MCF 10A (cell line): ENCODE results near the gene HDLBP. TPM values are rescaled to one million over a fixed set of nuclear protein-coding genes. Genes with fewer than 3 reads are reported as not detected.
A peak's percentile ranks its signal among the peaks of the same experiment; 100 is the strongest.
"Not testable (repeated sequence)": the region's sequence is repeated elsewhere in the genome, so short reads cannot be mapped to it uniquely, and the experiment has no call there.

Experiments used
- BruUV-seq: library from RNA; stranded (reverse); fragments of 400-500 nt; replicated peaks from 2 replicates; lab custom pipeline; 2021; lab: Mats Ljungman, UMichigan
- CTCF ChIA-PET: fragments of 300-600 bp; sonication (Branson Sonifier 250); formaldehyde crosslinking; extraction: SDS; loops from one replicate; lab custom pipeline; 2021; ENCODE audit warnings: antibody characterized with exemption, inconsistent platforms; lab: Yijun Ruan, JAX
- POLR2A ChIA-PET: fragments of 300-600, 350-650 bp; sonication (Branson Sonifier 250); formaldehyde crosslinking; extraction: SDS; loops from one replicate; lab custom pipeline; 2020; ENCODE audit warnings: antibody characterized with exemption, inconsistent platforms; lab: Yijun Ruan, JAX
- DNase-seq: peaks from one replicate; pipeline ENCODE4 v3.0.0-alpha.2; 2018; ENCODE audit not compliant: unreplicated experiment
- H3K27ac Mint-ChIP-seq: one replicate; pipeline ENCODE4 v1.8.0; 2022; ENCODE audit warnings: mild to moderate bottlenecking, low read depth, mixed read lengths; ENCODE audit not compliant: unreplicated experiment
- H3K27me3 Mint-ChIP-seq: one replicate; pipeline ENCODE4 v1.8.0; 2022; ENCODE audit warnings: mixed read lengths; ENCODE audit not compliant: insufficient read depth, unreplicated experiment
- H3K36me3 Mint-ChIP-seq: one replicate; pipeline ENCODE4 v1.8.0; 2022; ENCODE audit warnings: mild to moderate bottlenecking, moderate library complexity, mixed read lengths; ENCODE audit not compliant: insufficient read depth, unreplicated experiment
- H3K4me1 Mint-ChIP-seq: one replicate; pipeline ENCODE4 v1.8.0; 2022; ENCODE audit warnings: mixed read lengths; ENCODE audit not compliant: insufficient read depth, unreplicated experiment
- H3K4me3 Mint-ChIP-seq: one replicate; pipeline ENCODE4 v1.8.0; 2022; ENCODE audit warnings: mild to moderate bottlenecking, moderate library complexity, mixed read lengths; ENCODE audit not compliant: unreplicated experiment
- H3K9me3 Mint-ChIP-seq: one replicate; pipeline ENCODE4 v1.8.0; 2022; ENCODE audit warnings: mixed read lengths; ENCODE audit not compliant: unreplicated experiment
- intact Hi-C: fragments of 100-400 bp; cut with micrococcal nuclease; formaldehyde crosslinking; loops from 2 replicates; pipeline ENCODE4 v1.14.1; 2022
- total RNA-seq: library from RNA; stranded (reverse); gene quantifications from 2 replicates; pipeline ENCODE4 v1.2.3, GENCODE V29; 2022
- TF ChIP-seq, protein P1 (sequence below): fragments of 200-600 bp; IDR thresholded peaks from one replicate; pipeline ENCODE4 v1.8.0; 2022; ENCODE audit warnings: antibody characterized with exemption, mild to moderate bottlenecking; ENCODE audit not compliant: unreplicated experiment

HDLBP gene
- total RNA-seq, 1 experiment from 2014 or later, result 670 TPM

GRCh38 chr2:241323778-241324177, 8.3 kb upstream of the HDLBP start:
- H3K4me3 Mint-ChIP-seq, result no peak overlapping the region
- DNase-seq, result no peak

GRCh38 chr2:241321886-241322285, 6.4 kb upstream of the HDLBP start:
- H3K4me3 Mint-ChIP-seq, result no peak overlapping the region
- TF ChIP-seq, protein P1, sequence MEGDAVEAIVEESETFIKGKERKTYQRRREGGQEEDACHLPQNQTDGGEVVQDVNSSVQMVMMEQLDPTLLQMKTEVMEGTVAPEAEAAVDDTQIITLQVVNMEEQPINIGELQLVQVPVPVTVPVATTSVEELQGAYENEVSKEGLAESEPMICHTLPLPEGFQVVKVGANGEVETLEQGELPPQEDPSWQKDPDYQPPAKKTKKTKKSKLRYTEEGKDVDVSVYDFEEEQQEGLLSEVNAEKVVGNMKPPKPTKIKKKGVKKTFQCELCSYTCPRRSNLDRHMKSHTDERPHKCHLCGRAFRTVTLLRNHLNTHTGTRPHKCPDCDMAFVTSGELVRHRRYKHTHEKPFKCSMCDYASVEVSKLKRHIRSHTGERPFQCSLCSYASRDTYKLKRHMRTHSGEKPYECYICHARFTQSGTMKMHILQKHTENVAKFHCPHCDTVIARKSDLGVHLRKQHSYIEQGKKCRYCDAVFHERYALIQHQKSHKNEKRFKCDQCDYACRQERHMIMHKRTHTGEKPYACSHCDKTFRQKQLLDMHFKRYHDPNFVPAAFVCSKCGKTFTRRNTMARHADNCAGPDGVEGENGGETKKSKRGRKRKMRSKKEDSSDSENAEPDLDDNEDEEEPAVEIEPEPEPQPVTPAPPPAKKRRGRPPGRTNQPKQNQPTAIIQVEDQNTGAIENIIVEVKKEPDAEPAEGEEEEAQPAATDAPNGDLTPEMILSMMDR, result no peak
- ChIA-PET CTCF (no interaction called here), POLR2A (interaction anchor here (0.7 to 13.7 kb wide), 4 partner anchors 6 to 29 kb away, joined by 3 to 263 read pairs (median 76); no protein-coding TSS in a partner anchor)
- no peaks in the 10 kb centered on the region for H3K9me3 Mint-ChIP-seq
- no peak overlapping the region for H3K27ac Mint-ChIP-seq
- H3K4me1 Mint-ChIP-seq, result peaks cover 39% of the 10 kb centered on the region
- peaks cover 88% of the 10 kb centered on the region for H3K36me3 Mint-ChIP-seq
- BruUV-seq, result no TSS peak
- DNase-seq, result no peak
- no peaks in the 10 kb centered on the region for H3K27me3 Mint-ChIP-seq
- intact Hi-C loops, result no loop called here

More at GRCh38 chr2:241323778-241324177, 8.3 kb upstream of the HDLBP start:
- H3K36me3 Mint-ChIP-seq, result peaks cover 89% of the 10 kb centered on the region
- no peaks in the 10 kb centered on the region for H3K9me3 Mint-ChIP-seq
- no TSS peak for BruUV-seq
- H3K27ac Mint-ChIP-seq, result no peak overlapping the region
- intact Hi-C loops, result no loop called here
- TF ChIP-seq, protein P1, result no peak
- ChIA-PET POLR2A (interaction anchor here (0.6 to 9.7 kb wide), 4 partner anchors 6 to 31 kb away, joined by 3 to 148 read pairs (median 3); partner anchors contain the start of genes HDLBP and SEPTIN2), CTCF (no interaction called here)
- H3K27me3 Mint-ChIP-seq, result no peaks in the 10 kb centered on the region
- H3K4me1 Mint-ChIP-seq, result peaks cover 41% of the 10 kb centered on the region

DNA sequence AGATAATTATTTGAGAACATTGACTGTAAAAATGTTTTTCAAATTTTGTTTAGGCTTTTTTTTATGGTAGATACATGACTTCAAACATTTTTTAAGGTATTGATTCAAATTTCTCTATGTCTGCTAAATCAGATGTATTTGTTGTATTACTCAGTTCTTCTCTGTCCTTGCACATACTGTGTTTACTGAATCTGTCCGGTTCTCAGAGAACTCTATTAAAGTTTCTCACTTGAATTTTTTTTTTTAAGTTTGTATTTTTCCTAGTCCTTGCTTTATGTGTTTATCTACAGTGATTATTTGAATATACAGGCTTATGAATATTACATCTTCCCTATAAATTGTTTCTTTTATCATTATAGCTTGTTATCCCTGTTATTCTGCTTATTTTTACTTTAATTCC, 5.6 kb upstream of the HDLBP start:
- H3K4me1 Mint-ChIP-seq, result peaks cover 39% of the 10 kb centered on the region
- no peaks in the 10 kb centered on the region for H3K27me3 Mint-ChIP-seq
- no peaks in the 10 kb centered on the region for H3K9me3 Mint-ChIP-seq
- DNase-seq, result no peak
- H3K4me3 Mint-ChIP-seq, result no peak overlapping the region
- peaks cover 80% of the 10 kb centered on the region for H3K36me3 Mint-ChIP-seq
- intact Hi-C loops, result no loop called here
- CTCF ChIA-PET, result no interaction called here
- peak overlapping the region; percentile 37 for H3K27ac Mint-ChIP-seq
- POLR2A ChIA-PET, result interaction anchor here (1.2 to 13.7 kb wide), 4 partner anchors 7 to 28 kb away, joined by 4 to 263 read pairs (median 76); no protein-coding TSS in a partner anchor
- no TSS peak for BruUV-seq
- TF ChIP-seq, protein P1, result no peak

GRCh38 chr2:241320394-241320793, 4.9 kb upstream of the HDLBP start:
- CTCF ChIA-PET, result no interaction called here
- TF ChIP-seq, protein P1, result no peak
- intact Hi-C loops, result no loop called here
- Mint-ChIP-seq H3K9me3 (no peaks in the 10 kb centered on the region), H3K27me3 (no peaks in the 10 kb centered on the region), H3K4me1 (peaks cover 37% of the 10 kb centered on the region), H3K4me3 (peak overlapping the region; percentile 2), H3K27ac (peak overlapping the region; percentile 37), H3K36me3 (peaks cover 73% of the 10 kb centered on the region)
- POLR2A ChIA-PET, result interaction anchor here (1.2 to 13.7 kb wide), 3 partner anchors 8 to 27 kb away, joined by 4 to 263 read pairs (median 148); no protein-coding TSS in a partner anchor
- no TSS peak for BruUV-seq
- DNase-seq, result no peak

- peaks cover 32% of the 10 kb centered on the region for H3K4me1 Mint-ChIP-seq
- H3K27me3 Mint-ChIP-seq, H3K27ac Mint-ChIP-seq, H3K9me3 Mint-ChIP-seq, BruUV-seq, DNase-seq, intact Hi-C loops: not testable (repeated sequence)
- peaks cover 58% of the 10 kb centered on the region for H3K36me3 Mint-ChIP-seq
- ChIA-PET CTCF (interaction anchor here (0.7 to 1.1 kb wide), 4 partner anchors 27 to 77 kb away, joined by 3 to 4 read pairs (median 4); no protein-coding TSS in a partner anchor), POLR2A (interaction anchor here (0.7 to 13.7 kb wide), 7 partner anchors 10 to 169 kb away, joined by 3 to 263 read pairs (median 4); partner anchors contain the start of gene PASK)
- peak overlapping the region; percentile 98 for H3K4me3 Mint-ChIP-seq
These were observed 3.4 kb upstream of the HDLBP start for GRCh38 chr2:241318830-241319229.
